GM12891 (cell line): ENCODE measurements around the gene CADM1.

Experiments
- POLR2AphosphoS5 ChIP-seq: IDR thresholded peaks from 2 replicates; pipeline ENCODE4 v1.6.1; 2011; ENCODE audit warnings: low read depth, low read length, control low read depth
- TAF1 ChIP-seq: IDR thresholded peaks from 2 replicates; pipeline ENCODE4 v1.6.1; 2011; ENCODE audit warnings: low read depth, low read length, control low read depth

DNA sequence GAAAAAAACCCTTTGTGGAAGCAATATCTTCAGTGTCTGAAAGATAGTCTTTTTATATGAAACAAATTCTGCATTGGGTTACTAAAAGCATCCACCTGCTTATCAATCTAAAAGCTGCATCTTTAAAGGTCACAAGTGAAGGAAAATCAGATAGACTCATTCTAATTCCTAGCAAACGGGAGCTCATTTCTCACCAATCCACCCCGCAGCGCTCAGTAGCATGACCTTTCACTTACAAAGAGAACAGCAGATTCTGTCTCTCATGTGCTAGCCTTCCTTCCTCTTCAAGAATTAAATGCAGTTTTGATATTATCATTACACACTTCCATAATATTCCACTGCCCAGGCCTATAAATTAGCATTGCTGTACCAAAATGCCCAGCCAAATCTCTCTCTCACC is 212.9 kb downstream of the CADM1 start:
- TF ChIP-seq POLR2AphosphoS5, result no peak
- no peak for TF ChIP-seq TAF1
